PC-9 (cell line): ENCODE results near the gene LRMDA. TPM values are rescaled to one million over a fixed set of nuclear protein-coding genes. Genes with fewer than 3 reads are reported as not detected.

Experiments used
- BruUV-seq: library from RNA; stranded (reverse); fragments of 400-500 nt; replicated peaks from 2 replicates; lab custom pipeline; 2021; lab: Mats Ljungman, UMichigan
- CTCF ChIA-PET: fragments of 300-600 bp; sonication (Branson Sonifier 250); formaldehyde crosslinking; loops from one replicate; lab custom pipeline; 2022; ENCODE audit warnings: antibody characterized with exemption; lab: Charles Lee
- POLR2A ChIA-PET: fragments of 300-600 bp; sonication (Branson Sonifier 250); formaldehyde crosslinking; loops from one replicate; lab custom pipeline; 2022; ENCODE audit warnings: antibody characterized with exemption; ENCODE audit not compliant: unreplicated experiment; lab: Charles Lee
- DNase-seq, 2 experiments: peaks; one replicate each; pipeline versions ENCODE4 v3.0.0 to v3.0.0-alpha.2; 2015 to 2022; ENCODE audit warnings: mixed read lengths in 1 of 2
- H2AFZ ChIP-seq: fragments of 200-600 bp; sonication (generic); 2 replicates; pipeline ENCODE4 v1.8.1; 2017; ENCODE audit warnings: antibody characterized with exemption
- H3F3A ChIP-seq: fragments of 200-600 bp; sonication (generic); 2 replicates; pipeline ENCODE4 v1.8.1; 2017; ENCODE audit warnings: antibody characterized with exemption, mild to moderate bottlenecking, low read depth; ENCODE audit not compliant: insufficient read depth
- H3K27ac ChIP-seq: fragments of 200-600 bp; sonication (generic); 2 replicates; pipeline ENCODE4 v1.6.1; 2016; ENCODE audit warnings: mixed run types
- H3K27me3 ChIP-seq: fragments of 200-600 bp; sonication (generic); 2 replicates; pipeline ENCODE4 v1.6.1; 2016; ENCODE audit warnings: low read depth, mixed run types; ENCODE audit not compliant: insufficient read depth
- H3K36me3 ChIP-seq: fragments of 200-600 bp; sonication (generic); 2 replicates; pipeline ENCODE4 v1.6.1; 2016; ENCODE audit warnings: low read depth, mixed run types
- H3K4me1 ChIP-seq: fragments of 200-600 bp; sonication (generic); replicated peaks from 2 replicates; pipeline ENCODE4 v1.6.1; 2016; ENCODE audit warnings: mixed run types; ENCODE audit not compliant: insufficient read depth
- H3K4me2 ChIP-seq: fragments of 200-600 bp; sonication (generic); 2 replicates; pipeline ENCODE4 v1.6.1; 2017; ENCODE audit warnings: mixed run types
- H3K4me3 ChIP-seq: fragments of 200-600 bp; sonication (generic); 2 replicates; pipeline ENCODE4 v1.6.1; 2016; ENCODE audit warnings: mixed run types
- H3K79me2 ChIP-seq: fragments of 200-600 bp; sonication (generic); 2 replicates; pipeline ENCODE4 v1.6.1; 2017; ENCODE audit warnings: low read depth, mixed run types
- H3K9me2 ChIP-seq: fragments of 200-600 bp; sonication (generic); 2 replicates; pipeline ENCODE4 v1.8.1; 2017; ENCODE audit warnings: mild to moderate bottlenecking; ENCODE audit not compliant: insufficient read depth
- H3K9me3 ChIP-seq: fragments of 200-600 bp; sonication (generic); 2 replicates; pipeline ENCODE4 v1.8.1; 2016; ENCODE audit warnings: low read depth; ENCODE audit not compliant: insufficient read depth
- H4K20me1 ChIP-seq: fragments of 200-600 bp; sonication (generic); 2 replicates; pipeline ENCODE4 v1.8.1; 2017; ENCODE audit not compliant: insufficient read depth
- EZH2 ChIP-seq: fragments of 200-600 bp; sonication (generic); IDR thresholded peaks from 2 replicates; pipeline ENCODE4 v1.8.0; 2017; ENCODE audit warnings: antibody characterized with exemption, low read depth
- intact Hi-C: fragments of 100-400 bp; cut with micrococcal nuclease; formaldehyde crosslinking; loops from one replicate; pipeline ENCODE4 v1.10.0; 2022; ENCODE audit not compliant: unreplicated experiment
- total RNA-seq: library from RNA; stranded (reverse); gene quantifications from 2 replicates; pipeline ENCODE4 v1.2.3, GENCODE V29; 2021
- TF ChIP-seq, protein P1 (sequence below): fragments of 200-600 bp; sonication (generic); conservative IDR thresholded peaks from 2 replicates; pipeline ENCODE4 v1.6.1; 2017; ENCODE audit warnings: mixed run types, antibody characterized with exemption, mild to moderate bottlenecking, moderate library complexity

Gene LRMDA
- total RNA-seq, 1 experiment from 2014 or later: not detected

DNA sequence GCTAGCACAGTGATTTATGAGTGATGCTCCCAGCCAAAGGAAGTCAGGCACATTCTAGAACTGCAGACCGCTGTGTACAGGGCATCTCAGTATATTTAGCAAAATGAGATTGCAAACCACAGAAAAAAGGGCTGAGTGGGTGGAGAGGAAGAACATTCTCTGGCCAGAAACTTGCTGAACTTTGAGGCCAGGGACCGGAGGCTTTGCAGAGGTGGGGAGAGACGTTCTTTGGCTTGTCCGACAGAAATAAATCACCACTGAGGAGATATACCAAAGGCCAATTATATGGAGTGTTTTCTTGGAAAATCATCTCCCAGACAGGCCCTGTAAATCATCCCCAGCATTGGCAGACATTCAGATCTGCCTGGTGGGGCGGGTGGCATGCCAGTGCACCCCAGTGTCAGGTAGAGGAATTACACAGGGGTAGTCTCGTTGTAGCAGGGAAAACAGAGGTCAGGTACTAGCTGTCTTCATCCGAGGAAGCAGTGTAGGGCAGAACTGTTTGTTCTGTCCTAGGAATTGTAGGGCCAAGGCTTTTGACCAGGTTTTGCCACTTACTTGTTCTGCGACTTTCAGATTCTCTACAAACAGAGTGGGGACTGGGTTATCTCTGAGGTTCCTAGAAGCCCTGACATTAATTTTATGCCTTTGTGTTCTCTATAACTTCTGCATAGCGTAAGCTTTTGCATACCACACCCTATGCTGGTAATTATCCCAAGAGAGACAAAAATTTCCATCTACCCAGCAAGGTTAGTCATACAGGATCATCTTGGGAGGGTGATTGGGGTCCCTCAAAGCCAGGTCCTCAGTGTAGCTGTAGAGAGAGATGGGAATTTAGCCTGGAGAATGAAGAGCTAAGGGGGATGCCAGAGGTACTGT, 655.6 kb downstream of the LRMDA start:
- Histone ChIP-seq H3K9me2 (no peaks in the 10 kb centered on the region), H3K4me3 (no peak overlapping the region), H3F3A (no peaks in the 10 kb centered on the region), H2AFZ (no peak overlapping the region), H3K4me1 (no peaks in the 10 kb centered on the region), H4K20me1 (no peaks in the 10 kb centered on the region), H3K79me2 (no peaks in the 10 kb centered on the region), H3K9me3 (no peaks in the 10 kb centered on the region), H3K27me3 (no peaks in the 10 kb centered on the region), H3K27ac (no peak overlapping the region), H3K4me2 (no peak overlapping the region), H3K36me3 (no peaks in the 10 kb centered on the region)
- BruUV-seq: no TSS peak
- intact Hi-C loops: no loop called here
- TF ChIP-seq, protein P1, sequence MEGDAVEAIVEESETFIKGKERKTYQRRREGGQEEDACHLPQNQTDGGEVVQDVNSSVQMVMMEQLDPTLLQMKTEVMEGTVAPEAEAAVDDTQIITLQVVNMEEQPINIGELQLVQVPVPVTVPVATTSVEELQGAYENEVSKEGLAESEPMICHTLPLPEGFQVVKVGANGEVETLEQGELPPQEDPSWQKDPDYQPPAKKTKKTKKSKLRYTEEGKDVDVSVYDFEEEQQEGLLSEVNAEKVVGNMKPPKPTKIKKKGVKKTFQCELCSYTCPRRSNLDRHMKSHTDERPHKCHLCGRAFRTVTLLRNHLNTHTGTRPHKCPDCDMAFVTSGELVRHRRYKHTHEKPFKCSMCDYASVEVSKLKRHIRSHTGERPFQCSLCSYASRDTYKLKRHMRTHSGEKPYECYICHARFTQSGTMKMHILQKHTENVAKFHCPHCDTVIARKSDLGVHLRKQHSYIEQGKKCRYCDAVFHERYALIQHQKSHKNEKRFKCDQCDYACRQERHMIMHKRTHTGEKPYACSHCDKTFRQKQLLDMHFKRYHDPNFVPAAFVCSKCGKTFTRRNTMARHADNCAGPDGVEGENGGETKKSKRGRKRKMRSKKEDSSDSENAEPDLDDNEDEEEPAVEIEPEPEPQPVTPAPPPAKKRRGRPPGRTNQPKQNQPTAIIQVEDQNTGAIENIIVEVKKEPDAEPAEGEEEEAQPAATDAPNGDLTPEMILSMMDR: peak; percentile 69
- no peak for TF ChIP-seq EZH2
- ChIA-PET CTCF (no interaction called here), POLR2A (no interaction called here)
- no peak for DNase-seq

DNA sequence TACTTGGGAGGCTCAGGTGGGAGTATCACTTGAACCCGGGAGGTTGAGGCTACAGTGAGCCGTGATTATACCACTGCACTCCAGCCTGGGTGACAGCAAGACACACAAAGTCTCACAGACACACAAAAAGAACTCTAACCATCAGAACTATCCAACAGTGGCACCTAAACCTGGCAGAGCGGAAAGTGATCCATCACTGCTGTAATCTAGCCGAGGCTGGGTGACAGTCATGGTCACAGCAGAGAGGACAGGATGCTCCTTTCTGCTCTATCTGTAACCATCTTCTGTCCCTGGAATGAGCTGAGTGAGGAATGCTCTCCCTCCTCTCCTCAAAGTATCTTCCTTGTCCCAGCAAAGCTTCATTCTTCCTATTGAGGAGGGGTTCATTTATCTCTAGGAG, 656.6 kb downstream of the LRMDA start:
- H3K9me3 ChIP-seq: no peaks in the 10 kb centered on the region
- no peaks in the 10 kb centered on the region for H3K79me2 ChIP-seq
- no peaks in the 10 kb centered on the region for H3F3A ChIP-seq
- no peak for TF ChIP-seq EZH2
- TF ChIP-seq, protein P1: no peak
- no peaks in the 10 kb centered on the region for H4K20me1 ChIP-seq
- no peaks in the 10 kb centered on the region for H3K27me3 ChIP-seq
- no peak overlapping the region for H3K27ac ChIP-seq
- H3K4me2 ChIP-seq: no peak overlapping the region
- no peak for DNase-seq
- intact Hi-C loops: no loop called here
- no peaks in the 10 kb centered on the region for H3K9me2 ChIP-seq
- CTCF ChIA-PET: no interaction called here
- H2AFZ ChIP-seq: no peak overlapping the region
- no peaks in the 10 kb centered on the region for H3K36me3 ChIP-seq
- H3K4me1 ChIP-seq: no peaks in the 10 kb centered on the region
- POLR2A ChIA-PET: no interaction called here
- no peak overlapping the region for H3K4me3 ChIP-seq
- BruUV-seq: no TSS peak

DNA sequence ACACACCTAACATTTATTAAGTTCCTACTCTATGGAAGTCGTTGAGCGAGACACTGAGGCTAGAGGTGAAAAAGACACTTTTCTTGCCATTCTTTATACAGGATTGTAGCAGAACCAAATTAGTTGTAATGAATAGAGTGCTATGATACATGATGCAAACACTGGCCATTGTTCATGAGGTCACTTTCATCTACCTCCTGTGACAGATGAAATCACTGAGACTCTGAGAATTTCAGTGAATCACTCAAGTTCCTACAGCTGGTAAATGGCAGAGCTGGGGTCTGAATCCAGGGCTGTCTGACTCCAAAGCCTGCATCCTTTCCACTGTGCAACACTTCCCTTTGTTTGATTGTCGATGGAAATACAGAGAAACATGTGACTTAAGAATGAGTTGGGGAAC, 657.6 kb downstream of the LRMDA start:
- no peaks in the 10 kb centered on the region for H3K9me2 ChIP-seq
- H3K27ac ChIP-seq: no peak overlapping the region
- BruUV-seq: no TSS peak
- TF ChIP-seq, protein P1: no peak
- no peak for TF ChIP-seq EZH2
- no peak for DNase-seq
- intact Hi-C loops: no loop called here
- H3K4me1 ChIP-seq: no peaks in the 10 kb centered on the region
- no peak overlapping the region for H3K4me2 ChIP-seq
- POLR2A ChIA-PET: no interaction called here
- no peak overlapping the region for H2AFZ ChIP-seq
- no peaks in the 10 kb centered on the region for H3K9me3 ChIP-seq
- H3K4me3 ChIP-seq: no peak overlapping the region
- no peaks in the 10 kb centered on the region for H3F3A ChIP-seq
- H3K27me3 ChIP-seq: no peaks in the 10 kb centered on the region
- no peaks in the 10 kb centered on the region for H4K20me1 ChIP-seq
- no peaks in the 10 kb centered on the region for H3K36me3 ChIP-seq
- CTCF ChIA-PET: no interaction called here
- H3K79me2 ChIP-seq: no peaks in the 10 kb centered on the region
